ENCODE measurements around the gene LSM3.

The LSM3 gene

GRCh38 chr3:14235912-14236295 lies 57.3 kb downstream of the LSM3 start:
- H3K27ac ChIP-seq (replicated peaks), result no peak overlapping the region
- no peak overlapping the region for H3K4me3 ChIP-seq (replicated peaks; ENCODE audit: insufficient read depth, low read length)
- H3K27me3 ChIP-seq (ENCODE audit: insufficient read depth, poor library complexity, severe bottlenecking), result no peaks in the 10 kb centered on the region
- DNase-seq (ENCODE audit: low read depth in 1 of 2, low spot score in 1 of 2), result no peak
- no peak for TF ChIP-seq REST (IDR thresholded peaks at IDR 0.05; ENCODE audit: insufficient replicate concordance, low read depth)
- no peak for TF ChIP-seq SPI1 (IDR thresholded peaks at IDR 0.05; ENCODE audit: borderline replicate concordance, low read depth)
- TF ChIP-seq POLR2AphosphoS5 (IDR thresholded peaks at IDR 0.05; ENCODE audit: low read depth), result no peak
- TF ChIP-seq CTCF (IDR thresholded peaks at IDR 0.05; ENCODE audit: insufficient read depth, low read length), result no peak
- TF ChIP-seq GABPA (IDR thresholded peaks at IDR 0.05; ENCODE audit: low read depth), result no peak

GRCh38 chr3:14236902-14237301 lies 58.3 kb downstream of the LSM3 start:
- no peak for DNase-seq (ENCODE audit: low read depth in 1 of 2, low spot score in 1 of 2)
- Histone ChIP-seq H3K4me3 (replicated peaks; ENCODE audit: insufficient read depth, low read length) (no peak overlapping the region), H3K27me3 (ENCODE audit: insufficient read depth, poor library complexity, severe bottlenecking) (no peaks in the 10 kb centered on the region), H3K27ac (replicated peaks) (no peak overlapping the region)
- TF ChIP-seq CTCF (IDR thresholded peaks at IDR 0.05; ENCODE audit: insufficient read depth, low read length) (no peak), REST (IDR thresholded peaks at IDR 0.05; ENCODE audit: insufficient replicate concordance, low read depth) (no peak), POLR2AphosphoS5 (IDR thresholded peaks at IDR 0.05; ENCODE audit: low read depth) (no peak), SPI1 (IDR thresholded peaks at IDR 0.05; ENCODE audit: borderline replicate concordance, low read depth) (no peak), GABPA (IDR thresholded peaks at IDR 0.05; ENCODE audit: low read depth) (no peak)

GRCh38 chr3:14237457-14237856 lies 58.8 kb downstream of the LSM3 start:
- no peak for TF ChIP-seq REST (IDR thresholded peaks at IDR 0.05; ENCODE audit: insufficient replicate concordance, low read depth)
- no peak for TF ChIP-seq GABPA (IDR thresholded peaks at IDR 0.05; ENCODE audit: low read depth)
- TF ChIP-seq POLR2AphosphoS5 (IDR thresholded peaks at IDR 0.05; ENCODE audit: low read depth), result no peak
- no peak for TF ChIP-seq CTCF (IDR thresholded peaks at IDR 0.05; ENCODE audit: insufficient read depth, low read length)
- DNase-seq (ENCODE audit: low read depth in 1 of 2, low spot score in 1 of 2), result no peak
- H3K4me3 ChIP-seq (replicated peaks; ENCODE audit: insufficient read depth, low read length), result no peak overlapping the region
- no peak overlapping the region for H3K27ac ChIP-seq (replicated peaks)
- no peaks in the 10 kb centered on the region for H3K27me3 ChIP-seq (ENCODE audit: insufficient read depth, poor library complexity, severe bottlenecking)
